H9 (cell line): ENCODE data around the gene OSCAR. TPM values are rescaled to one million over a fixed set of nuclear protein-coding genes. Genes with fewer than 3 reads are reported as not detected.

Experiments used
- DNase-seq: peaks from one replicate; pipeline ENCODE4 v3.0.0-alpha.2; 2017
- H2AFZ ChIP-seq: one replicate; pipeline ENCODE4 v1.6.1; 2013; ENCODE audit warnings: mild to moderate bottlenecking, low read length, control low read depth, moderate library complexity
- H2AK5ac ChIP-seq: 2 replicates; pipeline ENCODE4 v1.6.1; 2013; ENCODE audit warnings: low read length, control low read depth, mixed read lengths; ENCODE audit not compliant: insufficient read length
- H2BK120ac ChIP-seq: one replicate; pipeline ENCODE4 v1.6.1; 2013; ENCODE audit warnings: low read depth, mild to moderate bottlenecking, low read length, control low read depth, inconsistent platforms; ENCODE audit not compliant: poor library complexity, severe bottlenecking
- H2BK12ac ChIP-seq: 2 replicates; pipeline ENCODE4 v1.6.1; 2013; ENCODE audit warnings: low read length, control low read depth, mixed read lengths, low read depth; ENCODE audit not compliant: insufficient read length
- H2BK15ac ChIP-seq: 2 replicates; pipeline ENCODE4 v1.6.1; 2013; ENCODE audit warnings: low read depth, low read length, control low read depth
- H2BK20ac ChIP-seq: one replicate; pipeline ENCODE4 v1.6.1; 2013; ENCODE audit warnings: low read depth, mild to moderate bottlenecking, low read length, control low read depth, inconsistent platforms; ENCODE audit not compliant: poor library complexity, severe bottlenecking
- H2BK5ac ChIP-seq: 2 replicates; pipeline ENCODE4 v1.6.1; 2013; ENCODE audit warnings: low read length, control low read depth, mixed read lengths; ENCODE audit not compliant: insufficient read length
- H3K14ac ChIP-seq: 2 replicates; pipeline ENCODE4 v1.6.1; 2013; ENCODE audit warnings: low read length, control low read depth; ENCODE audit not compliant: insufficient read depth
- H3K18ac ChIP-seq: 2 replicates; pipeline ENCODE4 v1.6.1; 2013; ENCODE audit warnings: low read depth, mild to moderate bottlenecking, mixed read lengths, low read length, control low read depth; ENCODE audit not compliant: insufficient read length
- H3K23ac ChIP-seq: 2 replicates; pipeline ENCODE4 v1.6.1; 2013; ENCODE audit warnings: low read length, control low read depth, mixed read lengths, low read depth; ENCODE audit not compliant: insufficient read length
- H3K23me2 ChIP-seq: 2 replicates; pipeline ENCODE4 v1.6.1; 2013; ENCODE audit warnings: low read depth, mild to moderate bottlenecking, mixed read lengths, low read length, control low read depth; ENCODE audit not compliant: insufficient read length, poor library complexity, severe bottlenecking
- H3K27ac ChIP-seq: 2 replicates; pipeline ENCODE4 v1.5.1; 2013; ENCODE audit warnings: low read length, control low read depth, mixed read lengths, low read depth; ENCODE audit not compliant: insufficient read length
- H3K27me3 ChIP-seq: 2 replicates; pipeline ENCODE4 v1.6.1; 2013; ENCODE audit warnings: low read length, control low read depth, inconsistent platforms; ENCODE audit not compliant: insufficient read depth
- H3K4ac ChIP-seq: 2 replicates; pipeline ENCODE4 v1.6.1; 2013; ENCODE audit warnings: low read depth, mild to moderate bottlenecking, control low read depth, inconsistent platforms, low read length, moderate library complexity
- H3K4me1 ChIP-seq: 2 replicates; pipeline ENCODE4 v1.6.1; 2013; ENCODE audit warnings: low read length, control low read depth, inconsistent platforms; ENCODE audit not compliant: insufficient read depth
- H3K4me2 ChIP-seq: 2 replicates; pipeline ENCODE4 v1.6.1; 2013; ENCODE audit warnings: low read length, control low read depth, mixed read lengths; ENCODE audit not compliant: insufficient read length, insufficient read depth
- H3K56ac ChIP-seq: 2 replicates; pipeline ENCODE4 v1.6.1; 2013; ENCODE audit warnings: low read depth, mild to moderate bottlenecking, mixed read lengths, low read length, control low read depth; ENCODE audit not compliant: insufficient read length
- H3K79me1 ChIP-seq: 2 replicates; pipeline ENCODE4 v1.6.1; 2013; ENCODE audit warnings: low read depth, mild to moderate bottlenecking, moderate library complexity, low read length, control low read depth, inconsistent platforms; ENCODE audit not compliant: insufficient read depth, poor library complexity, severe bottlenecking
- H3K79me2 ChIP-seq: 2 replicates; pipeline ENCODE4 v1.6.1; 2013; ENCODE audit warnings: low read length, control low read depth, inconsistent platforms; ENCODE audit not compliant: insufficient read depth
- H3K9ac ChIP-seq: 2 replicates; pipeline ENCODE4 v1.6.1; 2013; ENCODE audit warnings: low read length, control low read depth, mixed read lengths; ENCODE audit not compliant: insufficient read length; ENCODE audit errors: extremely low read depth
- H3K9me3 ChIP-seq: one replicate; pipeline ENCODE4 v1.6.1; 2013; ENCODE audit warnings: low read depth, low read length, inconsistent platforms; ENCODE audit not compliant: control insufficient read depth
- H3T11ph ChIP-seq: one replicate; pipeline ENCODE4 v1.6.1; 2013; ENCODE audit warnings: mild to moderate bottlenecking, low read length, control low read depth, inconsistent platforms
- H4K20me1 ChIP-seq: one replicate; pipeline ENCODE4 v1.6.1; 2013; ENCODE audit not compliant: control insufficient read depth, insufficient read length, insufficient read depth
- H4K5ac ChIP-seq: 2 replicates; pipeline ENCODE4 v1.6.1; 2013; ENCODE audit warnings: low read depth, mild to moderate bottlenecking, mixed read lengths, low read length, control low read depth; ENCODE audit not compliant: insufficient read length
- H4K8ac ChIP-seq: replicated peaks from 2 replicates; pipeline ENCODE4 v1.6.1; 2013; ENCODE audit warnings: low read length, control low read depth, mixed read lengths, low read depth; ENCODE audit not compliant: insufficient read length
- H4K91ac ChIP-seq: 2 replicates; pipeline ENCODE4 v1.6.1; 2013; ENCODE audit warnings: low read depth, mild to moderate bottlenecking, moderate library complexity, mixed read lengths, low read length, control low read depth; ENCODE audit not compliant: insufficient read length
- H3K27ac Mint-ChIP-seq, 3 experiments: 2 replicates in 2 of 3; 3 replicates in 1 of 3; pipeline ENCODE4 v1.8.0; 2020 to 2021; ENCODE audit warnings: mixed read lengths in 3 of 3, mild to moderate bottlenecking in 1 of 3, moderate library complexity in 1 of 3
- H3K27me3 Mint-ChIP-seq: 2 replicates; pipeline ENCODE4 v1.8.0; 2021; ENCODE audit warnings: low read depth, mild to moderate bottlenecking, moderate library complexity, mixed read lengths
- H3K36me3 Mint-ChIP-seq, 3 experiments: 2 replicates in 2 of 3; 3 replicates in 1 of 3; pipeline ENCODE4 v1.8.0; 2020 to 2021; ENCODE audit warnings: low read depth in 3 of 3, mixed read lengths in 3 of 3; ENCODE audit not compliant: insufficient read depth in 1 of 3
- H3K4me1 Mint-ChIP-seq, 2 experiments: 2 replicates each; pipeline ENCODE4 v1.8.0; 2020; ENCODE audit warnings: mixed read lengths in 2 of 2
- H3K4me3 Mint-ChIP-seq, 2 experiments: 2 replicates in 1 of 2; 3 replicates in 1 of 2; pipeline ENCODE4 v1.8.0; 2020 to 2021; ENCODE audit warnings: mild to moderate bottlenecking in 2 of 2, mixed read lengths in 2 of 2, moderate library complexity in 1 of 2
- H3K9me3 Mint-ChIP-seq, 2 experiments: 2 replicates in 1 of 2; 3 replicates in 1 of 2; pipeline ENCODE4 v1.8.0; 2020; ENCODE audit warnings: mild to moderate bottlenecking in 2 of 2, mixed read lengths in 2 of 2, moderate library complexity in 1 of 2
- CTCF ChIP-seq: fragments of 200-600 bp; sonication (generic); conservative IDR thresholded peaks from 3 replicates; pipeline ENCODE4 v1.8.0; 2021; ENCODE audit warnings: antibody characterized with exemption, mild to moderate bottlenecking
- WGBS: extraction: QIAGEN DNeasy Blood & Tissue Kit; methylation state at CpG from one replicate; pipeline ENCODE4 v1.1.7; 2013; ENCODE audit warnings: missing lambda C conversion rate, low lambda C conversion rate, mixed read lengths; ENCODE audit not compliant: insufficient read length; ENCODE audit errors: extremely low coverage; 5-methylcytosine and 5-hydroxymethylcytosine counted together
- total RNA-seq: library from RNA; stranded (reverse); gene quantifications from 2 replicates; pipeline ENCODE4 v1.2.1, GENCODE V29; 2021

Gene OSCAR
- total RNA-seq, 1 experiment from 2014 or later: 0.24 TPM

- Mint-ChIP-seq H3K4me1 (peaks cover 9 to 18% of the 10 kb centered on the region in 2 experiments), H3K36me3 (peaks cover 17 to 51% (median 49%) of the 10 kb centered on the region in 3 experiments), H3K27ac (peak within 1 kb of the TSS; percentile 93 to 99 (median 94)), H3K4me3 (peak within 1 kb of the TSS; percentile 82 to 94), H3K27me3 (peaks cover 1% of the 10 kb centered on the region), H3K9me3 (peaks cover 0 to 7% of the 10 kb centered on the region in 2 experiments; a peak in 2 of 5 replicates)
- Histone ChIP-seq H2BK120ac (no peak within 1 kb of the TSS), H3K9me3 (no peaks in the 10 kb centered on the region), H3K4ac (no peak within 1 kb of the TSS), H4K91ac (no peak within 1 kb of the TSS), H2BK5ac (peak within 1 kb of the TSS; percentile 79), H2AK5ac (no peak within 1 kb of the TSS), H3K9ac (peak within 1 kb of the TSS; percentile 90), H3K27ac (no peak within 1 kb of the TSS), H2BK12ac (no peak within 1 kb of the TSS), H2BK15ac (no peak within 1 kb of the TSS), H3K79me2 (no peaks in the 10 kb centered on the region; the same call in 1 of the 2 replicates), H2BK20ac (no peak within 1 kb of the TSS), H3K4me1 (no peaks in the 10 kb centered on the region; the same call in 1 of the 2 replicates), H3K23ac (no peak within 1 kb of the TSS), H3T11ph (no peak within 1 kb of the TSS), H3K18ac (peak within 1 kb of the TSS; percentile 96), H3K56ac (no peak within 1 kb of the TSS), H3K79me1 (peaks cover 7% of the 10 kb centered on the region), H3K23me2 (peaks cover 7% of the 10 kb centered on the region), H4K20me1 (no peaks in the 10 kb centered on the region), H4K8ac (no peak within 1 kb of the TSS), H3K27me3 (no peaks in the 10 kb centered on the region), H3K4me2 (peak within 1 kb of the TSS; percentile 85), H2AFZ (peak within 1 kb of the TSS; percentile 90), H3K14ac (peak within 1 kb of the TSS; percentile 97), H4K5ac (peak within 1 kb of the TSS; percentile 50)
- no CpG with 5 or more reads among the region's 60 CpGs for WGBS
- TF ChIP-seq CTCF: no peak
- peak; percentile 96 for DNase-seq
Observed at GRCh38 chr19:54115109-54116063, 14.8 kb upstream of the OSCAR start, which contains the start of the genes PRPF31 and TFPT. TSS of gene PRPF31 (plus strand) at chr19:54115754. CDS start at chr19:54118279, 2,525 bp downstream. TSS of gene TFPT (minus strand) at chr19:54115657. CDS start at chr19:54115269, 388 bp downstream.
